K562 (cell line): Measurements from ENCODE around the gene TMEM132C. TPM values are rescaled to one million over a fixed set of nuclear protein-coding genes. Genes with fewer than 3 reads are reported as not detected.

Experiments
- ATAC-seq: fragments of 200-7000 bp; cut with Tn5 transposase; 3 replicates; pipeline ENCODE4 v1.9.1; 2020; ENCODE audit warnings: moderate library complexity
- BruUV-seq: library from RNA; stranded (reverse); fragments of 400-500 nt; replicated peaks from 2 replicates; lab custom pipeline; 2021; lab: Mats Ljungman, UMichigan
- CTCF ChIA-PET: fragments of 300-600 bp; formaldehyde crosslinking; extraction: SDS; loops from one replicate; lab custom pipeline; 2021; ENCODE audit warnings: low intra/inter-chr PET ratio; lab: Yijun Ruan, JAX
- POLR2A ChIA-PET: fragments of 300-600, 350-650 bp; sonication (Branson Sonifier 250); formaldehyde crosslinking; extraction: SDS; loops from one replicate; lab custom pipeline; 2021; ENCODE audit warnings: antibody characterized with exemption, inconsistent platforms; lab: Yijun Ruan, JAX
- DNase-seq, 4 experiments: peaks; one replicate each; pipeline versions ENCODE4 v3.0.0 to v3.0.0-alpha.2; 2011 to 2018; ENCODE audit warnings: low spot score in 3 of 4, mixed read lengths in 3 of 4; ENCODE audit errors: extremely low read depth in 1 of 4
- FAIRE-seq: peaks from 2 replicates; lab custom pipeline; 2011; peaks lifted over from hg19 to GRCh38; lab: Jason Lieb, UNC
- H2AFZ ChIP-seq: 2 replicates; pipeline ENCODE4 v1.6.0; 2011; ENCODE audit warnings: low read depth, low read length, control low read depth, inconsistent platforms
- H3K27ac ChIP-seq: fragments of 200-600 bp; 3 replicates; pipeline ENCODE4 v1.8.0; 2011; ENCODE audit warnings: low read depth, mild to moderate bottlenecking, control low read depth, inconsistent platforms, low read length, moderate library complexity, mixed read lengths; ENCODE audit errors: extremely low read depth
- H3K27me3 ChIP-seq, 2 experiments: fragments of 300-600 bp in 1 of 2; 2 replicates in 1 of 2; 3 replicates in 1 of 2; pipeline versions ENCODE4 v1.6.0 to v1.8.0; 2011; ENCODE audit warnings: inconsistent platforms in 2 of 2, low read length in 2 of 2, mild to moderate bottlenecking in 1 of 2, mixed read lengths in 1 of 2, moderate library complexity in 1 of 2; ENCODE audit not compliant: control insufficient read depth in 2 of 2, insufficient read depth in 2 of 2
- H3K36me3 ChIP-seq: fragments of 300-600 bp; 3 replicates; pipeline ENCODE4 v1.8.0; 2011; ENCODE audit warnings: mild to moderate bottlenecking, low read length, inconsistent platforms; ENCODE audit not compliant: control insufficient read depth, insufficient read depth
- H3K4me1 ChIP-seq, 2 experiments: fragments of 200-600 bp in 1 of 2; replicated peaks in 1 of 2; 2 replicates in 1 of 2; 3 replicates in 1 of 2; pipeline versions ENCODE4 v1.5.1 to v1.8.0; 2011; ENCODE audit warnings: inconsistent platforms in 2 of 2, low read length in 2 of 2, mild to moderate bottlenecking in 1 of 2, mixed read lengths in 1 of 2, moderate library complexity in 1 of 2; ENCODE audit not compliant: control insufficient read depth in 2 of 2, insufficient read depth in 2 of 2
- H3K4me2 ChIP-seq: 2 replicates; pipeline ENCODE4 v1.6.1; 2011; ENCODE audit warnings: low read length, control low read depth, inconsistent platforms, mixed read lengths; ENCODE audit not compliant: insufficient read depth
- H3K4me3 ChIP-seq: fragments of 200-600 bp; sonication (generic), shearing (Covaris generic); 2 replicates; pipeline ENCODE4 v1.5.1; 2016; ENCODE audit warnings: control low read depth, inconsistent platforms
- H3K79me2 ChIP-seq: fragments of 200-600 bp; 3 replicates; pipeline ENCODE4 v1.8.0; 2011; ENCODE audit warnings: low read length, inconsistent platforms; ENCODE audit not compliant: control insufficient read depth, insufficient read depth
- H3K9ac ChIP-seq, 2 experiments: 2 replicates each; pipeline versions ENCODE4 v1.6.0 to v1.6.1; 2011; ENCODE audit warnings: low read depth in 2 of 2, low read length in 2 of 2, control low read depth in 1 of 2, inconsistent platforms in 1 of 2, mild to moderate bottlenecking in 1 of 2, mixed read lengths in 1 of 2; ENCODE audit not compliant: insufficient read depth in 1 of 2
- H3K9me1 ChIP-seq: one replicate; pipeline ENCODE4 v1.6.0; 2011; ENCODE audit warnings: inconsistent platforms, mild to moderate bottlenecking, low read length, moderate library complexity; ENCODE audit not compliant: control insufficient read depth, insufficient read depth
- H3K9me3 ChIP-seq: replicated peaks from 2 replicates; pipeline ENCODE4 v1.5.1; 2011; ENCODE audit warnings: low read depth, low read length, inconsistent platforms; ENCODE audit not compliant: control insufficient read depth, insufficient read depth
- H4K20me1 ChIP-seq: replicated peaks from 2 replicates; pipeline ENCODE4 v1.6.1; 2011; ENCODE audit warnings: low read length, inconsistent platforms, mixed read lengths; ENCODE audit not compliant: control insufficient read depth, insufficient read depth
- ARNT ChIP-seq, 2 experiments: fragments of 450-650 bp; IDR thresholded peaks; 2 replicates each; pipeline ENCODE4 v1.6.1; 2016; ENCODE audit warnings: mild to moderate bottlenecking in 1 of 2
- COPS2 ChIP-seq: fragments of 450-650 bp; conservative IDR thresholded peaks from 2 replicates; pipeline ENCODE4 v1.6.1; 2016; ENCODE audit warnings: mild to moderate bottlenecking, moderate library complexity
- EHMT2 ChIP-seq: fragments of 450-650 bp; IDR thresholded peaks from 2 replicates; pipeline ENCODE4 v1.6.1; 2018; ENCODE audit warnings: antibody characterized with exemption
- GATA2 ChIP-seq: sonication (generic); formaldehyde crosslinking; IDR thresholded peaks from 2 replicates; pipeline ENCODE4 v1.4.0; 2020; ENCODE audit warnings: mild to moderate bottlenecking, missing genetic modification reagents
- HDAC6 ChIP-seq: IDR thresholded peaks from 2 replicates; pipeline ENCODE4 v1.6.1; 2012; ENCODE audit warnings: low read depth, mild to moderate bottlenecking, control low read depth, inconsistent platforms, low read length, moderate library complexity
- RBBP5 ChIP-seq: fragments of 200-600 bp; sonication (generic); IDR thresholded peaks from 2 replicates; pipeline ENCODE4 v1.6.1; 2012; ENCODE audit warnings: borderline replicate concordance, mild to moderate bottlenecking, low read length, control low read depth, inconsistent platforms; ENCODE audit not compliant: insufficient read depth, poor library complexity, severe bottlenecking
- ZNF175 ChIP-seq: fragments of 200-800 bp; sonication (Bioruptor generic); IDR thresholded peaks from 2 replicates; pipeline ENCODE4 v1.6.1; 2016; ENCODE audit warnings: low read depth, mild to moderate bottlenecking, missing genetic modification characterization, missing compliant biosample characterization
- WGBS: fragments of 100-300 bp; shearing (Covaris generic); methylation state at CpG from one replicate; pipeline ENCODE4 v1.1.6; 2016; ENCODE audit warnings: low coverage, mixed read lengths; ENCODE audit not compliant: insufficient coverage; ENCODE audit errors: missing lambda C conversion rate; 5-methylcytosine and 5-hydroxymethylcytosine counted together
- in situ Hi-C: fragments of 300-500 bp; cut with MboI; formaldehyde crosslinking; loops from 4 replicates; pipeline ENCODE4 v1.15.0; 2018; ENCODE audit warnings: inconsistent platforms, mixed read lengths
- intact Hi-C: fragments of 100-400 bp; cut with micrococcal nuclease; formaldehyde crosslinking; loops from 2 replicates; pipeline ENCODE4 v1.14.2; 2022
- polyA plus RNA-seq, 8 experiments: library from polyadenylated mRNA; depleted of rRNA in 4 of 8; stranded (reverse) in 5 of 8; unstranded in 3 of 8; fragments of >200 nt; fragmentation: Nextera tagmentation in 2 of 8; fragmentation: Illumina TruSeq in 1 of 8; extraction: Ambion mirVana in 2 of 8; extraction: Trizol in 1 of 8; gene quantifications; 2 replicates each; pipeline versions ENCODE4 v1.2.1 to v1.2.3, GENCODE V29; 2011 to 2014; ENCODE audit warnings: inconsistent platforms in 1 of 8, missing spikeins in 1 of 8
- total RNA-seq, 7 experiments: library from RNA; depleted of rRNA in 6 of 7; stranded (reverse); fragments of >200 nt in 6 of 7; fragmentation: Illumina TruSeq in 2 of 7; extraction: Trizol in 2 of 7; gene quantifications; 2 replicates each; pipeline versions ENCODE4 v1.2.1 to v1.2.3, GENCODE V29; 2011 to 2021; ENCODE audit warnings: low replicate concordance in 1 of 7
- TF ChIP-seq, protein P1 (sequence below): fragments of 250-450 bp; sonication (Bioruptor Pico); IDR thresholded peaks from 2 replicates; pipeline ENCODE4 v1.4.0; 2020
- TF ChIP-seq, protein P2 (sequence below), 2 experiments: fragments of 200-800 bp in 1 of 2; sonication (Bioruptor generic) in 1 of 2; sonication (generic) in 1 of 2; formaldehyde crosslinking in 1 of 2; IDR thresholded peaks in 1 of 2; conservative IDR thresholded peaks in 1 of 2; 2 replicates each; pipeline versions ENCODE4 v1.5.0 to v1.6.1; 2016 to 2020; ENCODE audit warnings: missing compliant biosample characterization in 1 of 2, missing genetic modification characterization in 1 of 2, missing genetic modification reagents in 1 of 2
- TF ChIP-seq, protein P3 (sequence below), 2 experiments: fragments of 450-650 bp in 1 of 2; IDR thresholded peaks; 2 replicates each; pipeline ENCODE4 v1.6.1; 2011 to 2017; ENCODE audit warnings: low read depth in 2 of 2, antibody characterized with exemption in 1 of 2, borderline replicate concordance in 1 of 2, low read length in 1 of 2, mild to moderate bottlenecking in 1 of 2, mixed read lengths in 1 of 2; ENCODE audit not compliant: control insufficient read depth in 1 of 2

TMEM132C gene
- total and polyA plus RNA-seq, 9 of the 15 experiments (the other 6 are each of a cell fraction or from before 2014, with no cell fraction given) = not detected

DNA sequence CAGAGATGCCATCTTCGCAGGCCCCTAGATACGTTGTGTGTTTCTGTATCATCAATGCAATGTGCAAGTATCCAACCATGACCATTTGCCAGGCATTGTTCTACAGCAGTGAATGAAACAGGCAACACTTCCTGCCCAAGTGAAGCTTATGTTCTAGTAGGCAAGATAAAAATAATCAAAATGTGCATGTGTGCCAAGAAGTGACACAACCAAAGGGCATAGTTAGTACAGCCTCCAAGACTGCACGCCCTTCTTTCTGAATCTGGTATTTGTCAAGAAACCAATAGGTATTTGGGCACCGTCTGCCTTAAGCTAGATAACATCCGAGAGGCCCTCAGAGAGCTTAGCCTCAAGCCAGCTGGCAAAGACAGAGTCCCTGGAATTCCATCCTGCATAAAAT lies 152.0 kb downstream of the TMEM132C start:
- 2% methylated on average over 4 of the region's 5 CpGs for WGBS
- in situ Hi-C loops (no loop called here), intact Hi-C loops (no loop called here)
- Histone ChIP-seq H3K4me3 (no peak overlapping the region), H3K4me2 (no peak overlapping the region), H3K79me2 (no peaks in the 10 kb centered on the region), H3K9me1 (no peaks in the 10 kb centered on the region), H3K9ac (no peak overlapping the region), H3K27ac (no peak overlapping the region), H4K20me1 (no peaks in the 10 kb centered on the region), H3K36me3 (no peaks in the 10 kb centered on the region), H3K4me1 (no peaks in the 10 kb centered on the region), H3K9me3 (no peaks in the 10 kb centered on the region), H3K27me3 (peaks cover 4 to 9% of the 10 kb centered on the region in 2 experiments; a peak in 3 of 5 replicates), H2AFZ (no peak overlapping the region)
- BruUV-seq = no TSS peak
- ATAC-seq = no peak
- no peak for FAIRE-seq
- ChIA-PET POLR2A (no interaction called here), CTCF (no interaction called here)
- DNase-seq = no peak
- TF ChIP-seq COPS2 = no peak
- TF ChIP-seq, protein P1, sequence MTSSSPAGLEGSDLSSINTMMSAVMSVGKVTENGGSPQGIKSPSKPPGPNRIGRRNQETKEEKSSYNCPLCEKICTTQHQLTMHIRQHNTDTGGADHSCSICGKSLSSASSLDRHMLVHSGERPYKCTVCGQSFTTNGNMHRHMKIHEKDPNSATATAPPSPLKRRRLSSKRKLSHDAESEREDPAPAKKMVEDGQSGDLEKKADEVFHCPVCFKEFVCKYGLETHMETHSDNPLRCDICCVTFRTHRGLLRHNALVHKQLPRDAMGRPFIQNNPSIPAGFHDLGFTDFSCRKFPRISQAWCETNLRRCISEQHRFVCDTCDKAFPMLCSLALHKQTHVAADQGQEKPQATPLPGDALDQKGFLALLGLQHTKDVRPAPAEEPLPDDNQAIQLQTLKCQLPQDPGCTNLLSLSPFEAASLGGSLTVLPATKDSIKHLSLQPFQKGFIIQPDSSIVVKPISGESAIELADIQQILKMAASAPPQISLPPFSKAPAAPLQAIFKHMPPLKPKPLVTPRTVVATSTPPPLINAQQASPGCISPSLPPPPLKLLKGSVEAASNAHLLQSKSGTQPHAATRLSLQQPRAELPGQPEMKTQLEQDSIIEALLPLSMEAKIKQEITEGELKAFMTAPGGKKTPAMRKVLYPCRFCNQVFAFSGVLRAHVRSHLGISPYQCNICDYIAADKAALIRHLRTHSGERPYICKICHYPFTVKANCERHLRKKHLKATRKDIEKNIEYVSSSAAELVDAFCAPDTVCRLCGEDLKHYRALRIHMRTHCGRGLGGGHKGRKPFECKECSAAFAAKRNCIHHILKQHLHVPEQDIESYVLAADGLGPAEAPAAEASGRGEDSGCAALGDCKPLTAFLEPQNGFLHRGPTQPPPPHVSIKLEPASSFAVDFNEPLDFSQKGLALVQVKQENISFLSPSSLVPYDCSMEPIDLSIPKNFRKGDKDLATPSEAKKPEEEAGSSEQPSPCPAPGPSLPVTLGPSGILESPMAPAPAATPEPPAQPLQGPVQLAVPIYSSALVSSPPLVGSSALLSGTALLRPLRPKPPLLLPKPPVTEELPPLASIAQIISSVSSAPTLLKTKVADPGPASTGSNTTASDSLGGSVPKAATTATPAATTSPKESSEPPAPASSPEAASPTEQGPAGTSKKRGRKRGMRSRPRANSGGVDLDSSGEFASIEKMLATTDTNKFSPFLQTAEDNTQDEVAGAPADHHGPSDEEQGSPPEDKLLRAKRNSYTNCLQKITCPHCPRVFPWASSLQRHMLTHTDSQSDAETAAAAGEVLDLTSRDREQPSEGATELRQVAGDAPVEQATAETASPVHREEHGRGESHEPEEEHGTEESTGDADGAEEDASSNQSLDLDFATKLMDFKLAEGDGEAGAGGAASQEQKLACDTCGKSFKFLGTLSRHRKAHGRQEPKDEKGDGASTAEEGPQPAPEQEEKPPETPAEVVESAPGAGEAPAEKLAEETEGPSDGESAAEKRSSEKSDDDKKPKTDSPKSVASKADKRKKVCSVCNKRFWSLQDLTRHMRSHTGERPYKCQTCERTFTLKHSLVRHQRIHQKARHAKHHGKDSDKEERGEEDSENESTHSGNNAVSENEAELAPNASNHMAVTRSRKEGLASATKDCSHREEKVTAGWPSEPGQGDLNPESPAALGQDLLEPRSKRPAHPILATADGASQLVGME (CRISPR knock-in tag) = no peak
- TF ChIP-seq RBBP5 = no peak
- TF ChIP-seq, protein P2, sequence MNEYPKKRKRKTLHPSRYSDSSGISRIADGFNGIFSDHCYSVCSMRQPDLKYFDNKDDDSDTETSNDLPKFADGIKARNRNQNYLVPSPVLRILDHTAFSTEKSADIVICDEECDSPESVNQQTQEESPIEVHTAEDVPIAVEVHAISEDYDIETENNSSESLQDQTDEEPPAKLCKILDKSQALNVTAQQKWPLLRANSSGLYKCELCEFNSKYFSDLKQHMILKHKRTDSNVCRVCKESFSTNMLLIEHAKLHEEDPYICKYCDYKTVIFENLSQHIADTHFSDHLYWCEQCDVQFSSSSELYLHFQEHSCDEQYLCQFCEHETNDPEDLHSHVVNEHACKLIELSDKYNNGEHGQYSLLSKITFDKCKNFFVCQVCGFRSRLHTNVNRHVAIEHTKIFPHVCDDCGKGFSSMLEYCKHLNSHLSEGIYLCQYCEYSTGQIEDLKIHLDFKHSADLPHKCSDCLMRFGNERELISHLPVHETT (CRISPR knock-in tag; conservative IDR thresholded peaks at IDR 0.05 in 1 of 2, IDR thresholded peaks at IDR 0.05 in 1 of 2) = no peak
- TF ChIP-seq, protein P3, sequence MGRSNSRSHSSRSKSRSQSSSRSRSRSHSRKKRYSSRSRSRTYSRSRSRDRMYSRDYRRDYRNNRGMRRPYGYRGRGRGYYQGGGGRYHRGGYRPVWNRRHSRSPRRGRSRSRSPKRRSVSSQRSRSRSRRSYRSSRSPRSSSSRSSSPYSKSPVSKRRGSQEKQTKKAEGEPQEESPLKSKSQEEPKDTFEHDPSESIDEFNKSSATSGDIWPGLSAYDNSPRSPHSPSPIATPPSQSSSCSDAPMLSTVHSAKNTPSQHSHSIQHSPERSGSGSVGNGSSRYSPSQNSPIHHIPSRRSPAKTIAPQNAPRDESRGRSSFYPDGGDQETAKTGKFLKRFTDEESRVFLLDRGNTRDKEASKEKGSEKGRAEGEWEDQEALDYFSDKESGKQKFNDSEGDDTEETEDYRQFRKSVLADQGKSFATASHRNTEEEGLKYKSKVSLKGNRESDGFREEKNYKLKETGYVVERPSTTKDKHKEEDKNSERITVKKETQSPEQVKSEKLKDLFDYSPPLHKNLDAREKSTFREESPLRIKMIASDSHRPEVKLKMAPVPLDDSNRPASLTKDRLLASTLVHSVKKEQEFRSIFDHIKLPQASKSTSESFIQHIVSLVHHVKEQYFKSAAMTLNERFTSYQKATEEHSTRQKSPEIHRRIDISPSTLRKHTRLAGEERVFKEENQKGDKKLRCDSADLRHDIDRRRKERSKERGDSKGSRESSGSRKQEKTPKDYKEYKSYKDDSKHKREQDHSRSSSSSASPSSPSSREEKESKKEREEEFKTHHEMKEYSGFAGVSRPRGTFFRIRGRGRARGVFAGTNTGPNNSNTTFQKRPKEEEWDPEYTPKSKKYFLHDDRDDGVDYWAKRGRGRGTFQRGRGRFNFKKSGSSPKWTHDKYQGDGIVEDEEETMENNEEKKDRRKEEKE (IDR thresholded peaks at IDR 0.05; ENCODE audit: borderline replicate concordance in 1 of 2, control insufficient read depth in 1 of 2, low read depth in 2 of 2, low read length in 1 of 2) = no peak
- no peak for TF ChIP-seq ZNF175 (CRISPR knock-in tag)
- no peak for TF ChIP-seq ARNT (IDR thresholded peaks at IDR 0.05)
- no peak for TF ChIP-seq GATA2 (CRISPR knock-in tag)
- no peak for TF ChIP-seq HDAC6
- TF ChIP-seq EHMT2 = no peak
